SK-N-SH (cell line): Measurements from ENCODE around the gene ECHDC1. TPM values are rescaled to one million over a fixed set of nuclear protein-coding genes. Genes with fewer than 3 reads are reported as not detected.

Experiments used
- CTCF ChIA-PET: fragments of 300-600, 350-600 bp; formaldehyde crosslinking; extraction: SDS; loops from one replicate; lab custom pipeline; 2021; lab: Yijun Ruan, JAX
- POLR2A ChIA-PET: fragments of 350-600 bp; sonication (Branson Sonifier 250); formaldehyde crosslinking; extraction: SDS; loops from one replicate; lab custom pipeline; 2020; ENCODE audit warnings: antibody characterized with exemption, inconsistent platforms; lab: Yijun Ruan, JAX
- DNase-seq: peaks from one replicate; pipeline ENCODE4 v3.0.0; 2012
- H2AFZ ChIP-seq: fragments of 200-600 bp; sonication (generic); 2 replicates; pipeline ENCODE4 v1.8.1; 2016; ENCODE audit warnings: antibody characterized with exemption, mild to moderate bottlenecking, low read depth
- H3F3A ChIP-seq: fragments of 200-600 bp; sonication (generic); replicated peaks from 2 replicates; pipeline ENCODE3; 2016; ENCODE audit warnings: antibody characterized with exemption, mild to moderate bottlenecking; ENCODE audit not compliant: insufficient read depth
- H3K27ac ChIP-seq, 2 experiments: fragments of 200-500 bp in 1 of 2; fragments of 200-600 bp in 1 of 2; sonication (Bioruptor generic) in 1 of 2; sonication (generic), shearing (Covaris generic) in 1 of 2; 2 replicates each; pipeline versions ENCODE4 v1.5.1 to v1.6.1; 2014 to 2016; ENCODE audit warnings: low read depth in 2 of 2, inconsistent platforms in 1 of 2, low read length in 1 of 2, mild to moderate bottlenecking in 1 of 2, mixed read lengths in 1 of 2
- H3K27me3 ChIP-seq: fragments of 200-600 bp; sonication (generic), shearing (Covaris generic); 2 replicates; pipeline ENCODE4 v1.6.1; 2016; ENCODE audit warnings: mixed run types; ENCODE audit not compliant: insufficient read depth
- H3K36me3 ChIP-seq, 2 experiments: fragments of 200-500 bp in 1 of 2; fragments of 200-600 bp in 1 of 2; sonication (Bioruptor generic) in 1 of 2; sonication (generic) in 1 of 2; replicated peaks in 1 of 2; 2 replicates each; pipeline versions ENCODE3 to v1.5.1; 2014 to 2016; ENCODE audit warnings: low read length in 1 of 2, mild to moderate bottlenecking in 1 of 2; ENCODE audit not compliant: insufficient read depth in 2 of 2, control insufficient read depth in 1 of 2
- H3K4me1 ChIP-seq, 2 experiments: fragments of 200-500 bp in 1 of 2; fragments of 200-600 bp in 1 of 2; sonication (Bioruptor generic) in 1 of 2; sonication (generic), shearing (Covaris generic) in 1 of 2; 2 replicates each; pipeline versions ENCODE4 v1.5.1 to v1.6.1; 2014 to 2016; ENCODE audit warnings: low read depth in 1 of 2, low read length in 1 of 2, mixed run types in 1 of 2; ENCODE audit not compliant: insufficient read depth in 2 of 2, control insufficient read depth in 1 of 2
- H3K4me2 ChIP-seq: fragments of 200-600 bp; sonication (generic), shearing (Covaris generic); 2 replicates; pipeline ENCODE4 v1.6.1; 2017; ENCODE audit warnings: mixed run types
- H3K4me3 ChIP-seq, 2 experiments: fragments of 200-500 bp in 1 of 2; fragments of 200-600 bp in 1 of 2; sonication (Bioruptor generic) in 1 of 2; sonication (generic), shearing (Covaris generic) in 1 of 2; 2 replicates each; pipeline versions ENCODE4 v1.5.1 to v1.8.1; 2014 to 2016; ENCODE audit warnings: low read depth in 2 of 2, inconsistent platforms in 1 of 2, low read length in 1 of 2, mild to moderate bottlenecking in 1 of 2, mixed read lengths in 1 of 2, moderate library complexity in 1 of 2
- H3K79me2 ChIP-seq: fragments of 200-600 bp; sonication (generic); 2 replicates; pipeline ENCODE4 v1.8.1; 2017; ENCODE audit warnings: mild to moderate bottlenecking; ENCODE audit not compliant: insufficient read depth
- H3K9ac ChIP-seq: fragments of 200-600 bp; sonication (generic); 2 replicates; pipeline ENCODE4 v1.6.1; 2017; ENCODE audit warnings: mixed run types
- H3K9me2 ChIP-seq: fragments of 200-600 bp; sonication (generic); 2 replicates; pipeline ENCODE4 v1.6.1; 2017; ENCODE audit warnings: mixed run types
- H3K9me3 ChIP-seq: fragments of 200-600 bp; sonication (generic); 2 replicates; pipeline ENCODE4 v1.6.1; 2017; ENCODE audit warnings: mixed run types, mild to moderate bottlenecking, moderate library complexity
- H4K20me1 ChIP-seq: fragments of 200-600 bp; sonication (generic); 2 replicates; pipeline ENCODE4 v1.6.1; 2017; ENCODE audit warnings: mild to moderate bottlenecking, mixed run types; ENCODE audit not compliant: insufficient read depth
- CHD2 ChIP-seq: fragments of 150-350 bp; IDR thresholded peaks from 2 replicates; pipeline ENCODE4 v1.6.1; 2018; ENCODE audit warnings: low read length; ENCODE audit not compliant: partially characterized antibody
- ELF1 ChIP-seq: IDR thresholded peaks from 2 replicates; pipeline ENCODE4 v1.4.0; 2012
- FOXJ3 ChIP-seq: sonication (generic); formaldehyde crosslinking; IDR thresholded peaks from 2 replicates; pipeline ENCODE4 v1.5.1; 2020; ENCODE audit warnings: mild to moderate bottlenecking, missing genetic modification reagents
- FOXM1 ChIP-seq: IDR thresholded peaks from 2 replicates; pipeline ENCODE4 v1.4.0; 2012; ENCODE audit warnings: low read depth, mild to moderate bottlenecking
- JUND ChIP-seq: IDR thresholded peaks from 2 replicates; pipeline ENCODE4 v1.4.0; 2012
- MXI1 ChIP-seq: IDR thresholded peaks from 2 replicates; pipeline ENCODE4 v1.6.1; 2012; ENCODE audit warnings: mild to moderate bottlenecking, low read depth, low read length, improper control_type of control experiment
- POLR2AphosphoS5 ChIP-seq: IDR thresholded peaks from 2 replicates; pipeline ENCODE4 v1.6.1; 2012; ENCODE audit warnings: low read depth, low read length
- RCOR1 ChIP-seq: fragments of 150-350 bp; IDR thresholded peaks from 2 replicates; pipeline ENCODE4 v1.6.1; 2017; ENCODE audit warnings: antibody characterized with exemption, low read length
- RFX5 ChIP-seq: IDR thresholded peaks from 2 replicates; pipeline ENCODE4 v1.6.1; 2012; ENCODE audit warnings: mild to moderate bottlenecking, improper control_type of control experiment, low read length
- SIN3A ChIP-seq: IDR thresholded peaks from 2 replicates; pipeline ENCODE4 v1.6.1; 2012; ENCODE audit warnings: low read depth, mild to moderate bottlenecking, low read length, moderate library complexity, borderline replicate concordance
- TAF1 ChIP-seq: IDR thresholded peaks from 2 replicates; pipeline ENCODE4 v1.6.1; 2012; ENCODE audit warnings: low read depth, mild to moderate bottlenecking, low read length, moderate library complexity, borderline replicate concordance
- TCF12 ChIP-seq: IDR thresholded peaks from 2 replicates; pipeline ENCODE4 v1.4.0; 2012
- ZBTB33 ChIP-seq: IDR thresholded peaks from 2 replicates; pipeline ENCODE4 v1.4.0; 2012; ENCODE audit warnings: low read depth, borderline replicate concordance
- WGBS: methylation state at CpG from one replicate; pipeline ENCODE4 v1.1.6; 2017; ENCODE audit warnings: low lambda C conversion rate; 5-methylcytosine and 5-hydroxymethylcytosine counted together
- polyA plus RNA-seq, 3 experiments: library from polyadenylated mRNA; depleted of rRNA; stranded (reverse); fragments of >200 nt; gene quantifications; 2 replicates each; pipeline ENCODE4 v1.2.3, GENCODE V29; 2012
- TF ChIP-seq, protein P1 (sequence below): fragments of 150-350 bp; IDR thresholded peaks from 2 replicates; pipeline ENCODE4 v1.6.1; 2017; ENCODE audit warnings: antibody characterized with exemption, low read length, low read depth, borderline replicate concordance
- TF ChIP-seq, protein P2 (sequence below): IDR thresholded peaks from 2 replicates; pipeline ENCODE4 v1.6.1; 2012; ENCODE audit warnings: mild to moderate bottlenecking, low read depth, low read length, moderate library complexity

ECHDC1 gene
- polyA plus RNA-seq, 1 of the 3 experiments (the other 2 are of a cell fraction): 23.3 TPM

DNA sequence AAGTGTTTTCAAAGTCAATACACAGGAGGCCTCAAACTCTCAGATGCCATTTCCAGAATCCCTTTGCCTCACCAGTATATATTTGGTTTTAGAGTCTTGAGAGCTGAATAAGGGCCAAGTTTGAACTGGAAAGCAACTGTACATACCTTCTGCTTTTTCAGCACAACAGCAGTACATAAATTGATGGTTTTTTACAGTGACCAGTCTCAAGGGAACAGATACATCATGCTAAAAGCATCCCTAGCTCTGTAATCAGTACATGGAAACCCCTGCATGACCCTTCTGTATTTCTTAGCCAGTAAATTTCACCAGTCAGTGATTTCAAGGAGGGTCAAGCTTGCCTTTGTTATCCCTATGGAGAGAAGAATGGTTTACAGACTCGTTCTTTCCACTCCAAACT, 40.6 kb upstream of the ECHDC1 start:
- no peak overlapping the region; a peak in 1 of 4 replicates for H3K27ac ChIP-seq
- no peaks in the 10 kb centered on the region for H4K20me1 ChIP-seq
- no peaks in the 10 kb centered on the region for H3K36me3 ChIP-seq
- WGBS: 100% methylated on average over 1 of the region's 1 CpG
- no peak overlapping the region for H3K4me3 ChIP-seq
- no peaks in the 10 kb centered on the region for H3K9me2 ChIP-seq
- no peaks in the 10 kb centered on the region for H3K9me3 ChIP-seq
- no peaks in the 10 kb centered on the region for H3F3A ChIP-seq
- H3K9ac ChIP-seq: no peak overlapping the region
- H3K4me1 ChIP-seq: no peaks in the 10 kb centered on the region; a peak in 1 of 4 replicates
- no peak overlapping the region for H2AFZ ChIP-seq
- no peaks in the 10 kb centered on the region for H3K27me3 ChIP-seq
- no peak overlapping the region for H3K4me2 ChIP-seq
- DNase-seq: no peak
- no peak for TF ChIP-seq RCOR1
- no peak for TF ChIP-seq MXI1
- TF ChIP-seq CHD2: no peak
- TF ChIP-seq FOXJ3: no peak
- TF ChIP-seq, protein P1, sequence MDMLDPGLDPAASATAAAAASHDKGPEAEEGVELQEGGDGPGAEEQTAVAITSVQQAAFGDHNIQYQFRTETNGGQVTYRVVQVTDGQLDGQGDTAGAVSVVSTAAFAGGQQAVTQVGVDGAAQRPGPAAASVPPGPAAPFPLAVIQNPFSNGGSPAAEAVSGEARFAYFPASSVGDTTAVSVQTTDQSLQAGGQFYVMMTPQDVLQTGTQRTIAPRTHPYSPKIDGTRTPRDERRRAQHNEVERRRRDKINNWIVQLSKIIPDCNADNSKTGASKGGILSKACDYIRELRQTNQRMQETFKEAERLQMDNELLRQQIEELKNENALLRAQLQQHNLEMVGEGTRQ: no peak
- TF ChIP-seq, protein P2, sequence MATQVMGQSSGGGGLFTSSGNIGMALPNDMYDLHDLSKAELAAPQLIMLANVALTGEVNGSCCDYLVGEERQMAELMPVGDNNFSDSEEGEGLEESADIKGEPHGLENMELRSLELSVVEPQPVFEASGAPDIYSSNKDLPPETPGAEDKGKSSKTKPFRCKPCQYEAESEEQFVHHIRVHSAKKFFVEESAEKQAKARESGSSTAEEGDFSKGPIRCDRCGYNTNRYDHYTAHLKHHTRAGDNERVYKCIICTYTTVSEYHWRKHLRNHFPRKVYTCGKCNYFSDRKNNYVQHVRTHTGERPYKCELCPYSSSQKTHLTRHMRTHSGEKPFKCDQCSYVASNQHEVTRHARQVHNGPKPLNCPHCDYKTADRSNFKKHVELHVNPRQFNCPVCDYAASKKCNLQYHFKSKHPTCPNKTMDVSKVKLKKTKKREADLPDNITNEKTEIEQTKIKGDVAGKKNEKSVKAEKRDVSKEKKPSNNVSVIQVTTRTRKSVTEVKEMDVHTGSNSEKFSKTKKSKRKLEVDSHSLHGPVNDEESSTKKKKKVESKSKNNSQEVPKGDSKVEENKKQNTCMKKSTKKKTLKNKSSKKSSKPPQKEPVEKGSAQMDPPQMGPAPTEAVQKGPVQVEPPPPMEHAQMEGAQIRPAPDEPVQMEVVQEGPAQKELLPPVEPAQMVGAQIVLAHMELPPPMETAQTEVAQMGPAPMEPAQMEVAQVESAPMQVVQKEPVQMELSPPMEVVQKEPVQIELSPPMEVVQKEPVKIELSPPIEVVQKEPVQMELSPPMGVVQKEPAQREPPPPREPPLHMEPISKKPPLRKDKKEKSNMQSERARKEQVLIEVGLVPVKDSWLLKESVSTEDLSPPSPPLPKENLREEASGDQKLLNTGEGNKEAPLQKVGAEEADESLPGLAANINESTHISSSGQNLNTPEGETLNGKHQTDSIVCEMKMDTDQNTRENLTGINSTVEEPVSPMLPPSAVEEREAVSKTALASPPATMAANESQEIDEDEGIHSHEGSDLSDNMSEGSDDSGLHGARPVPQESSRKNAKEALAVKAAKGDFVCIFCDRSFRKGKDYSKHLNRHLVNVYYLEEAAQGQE: no peak
- no peak for TF ChIP-seq POLR2AphosphoS5
- TF ChIP-seq FOXM1: no peak
- TF ChIP-seq, all 33 proteins: peak for 0
- no peaks in the 10 kb centered on the region for H3K79me2 ChIP-seq
- CTCF ChIA-PET: no interaction called here
- POLR2A ChIA-PET: no interaction called here

DNA sequence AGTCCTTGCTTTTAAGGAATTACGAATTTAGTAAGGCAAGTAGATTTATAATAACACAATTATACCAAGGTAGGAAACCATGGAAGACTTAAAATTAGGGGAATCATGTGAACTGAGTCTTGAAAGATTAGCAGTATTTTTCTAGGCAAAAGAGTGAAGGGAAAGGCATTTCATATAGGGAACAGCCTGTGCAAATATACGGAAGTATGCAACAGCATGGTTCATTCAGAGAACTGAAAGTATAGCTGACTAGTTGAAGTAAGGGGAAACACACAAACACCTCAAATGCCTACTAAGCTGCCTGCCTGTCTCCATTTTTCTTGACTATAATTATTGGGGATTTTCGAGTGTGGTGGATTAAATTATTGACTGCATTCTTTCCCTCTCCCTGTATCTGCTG, 39.0 kb upstream of the ECHDC1 start:
- Histone ChIP-seq H3K4me3 (no peak overlapping the region), H3K27me3 (no peaks in the 10 kb centered on the region), H2AFZ (no peak overlapping the region), H4K20me1 (no peaks in the 10 kb centered on the region), H3K27ac (no peak overlapping the region), H3K4me2 (no peak overlapping the region), H3K9ac (no peak overlapping the region), H3F3A (no peaks in the 10 kb centered on the region), H3K9me3 (no peaks in the 10 kb centered on the region), H3K9me2 (no peaks in the 10 kb centered on the region), H3K36me3 (no peaks in the 10 kb centered on the region), H3K79me2 (no peaks in the 10 kb centered on the region), H3K4me1 (no peaks in the 10 kb centered on the region; a peak in 1 of 4 replicates)
- CTCF ChIA-PET: no interaction called here
- no peak for DNase-seq
- POLR2A ChIA-PET: no interaction called here
- 93% methylated on average over 3 of the region's 3 CpGs for whole genome bisulfite sequencing
- TF ChIP-seq TCF12 (no peak), JUND (no peak), TAF1 (no peak), RFX5 (no peak), ZBTB33 (no peak), ELF1 (no peak), SIN3A (no peak)
